Activated T-cell treated with anti-CD3 and anti-CD28 coated beads for 24 hours (primary cell): Measurements from ENCODE around the gene GPC3.
"Not testable (repeated sequence)": the region's sequence is repeated elsewhere in the genome, so short reads cannot be mapped to it uniquely, and the experiment has no call there.

Experiments
- DNase-seq: peaks from one replicate; pipeline ENCODE4 v3.0.0-alpha.2; 2020; ENCODE audit warnings: low read depth

GPC3 gene

GRCh38 chrX:133985164-133985966 is at the start of gene GPC3:
GPC3 (minus strand) TSS chrX:133985594.
- peak; percentile 9 for DNase-seq

GRCh38 chrX:134032441-134032840 is 47.0 kb upstream of the GPC3 start:
- no peak for DNase-seq

- peak; percentile 8 for DNase-seq
These were observed 41.3 kb upstream of the GPC3 start for GRCh38 chrX:134026565-134027311.

- no peak for DNase-seq
These were observed 40.7 kb upstream of the GPC3 start for GRCh38 chrX:134025986-134026545.

- DNase-seq = no peak
These were observed 39.4 kb upstream of the GPC3 start for GRCh38 chrX:134024686-134025377.

- no peak for DNase-seq
These were observed 38.5 kb upstream of the GPC3 start for GRCh38 chrX:134023851-134024281.

- DNase-seq = no peak
These were observed 35.5 kb upstream of the GPC3 start for GRCh38 chrX:134020910-134021309.

GRCh38 chrX:134019567-134020206 is 34.3 kb upstream of the GPC3 start:
- no peak for DNase-seq

- DNase-seq = not testable (repeated sequence)
These were observed 30.9 kb upstream of the GPC3 start for GRCh38 chrX:134016309-134016708.

GRCh38 chrX:134015510-134015909 is 30.1 kb upstream of the GPC3 start:
- not testable (repeated sequence) for DNase-seq

GRCh38 chrX:134013524-134013923 is 28.1 kb upstream of the GPC3 start:
- DNase-seq = no peak

GRCh38 chrX:134013092-134013497 is 27.7 kb upstream of the GPC3 start:
- no peak for DNase-seq

- no peak for DNase-seq
These were observed 25.3 kb upstream of the GPC3 start for GRCh38 chrX:134010690-134011089.

- no peak for DNase-seq
These were observed 22.3 kb upstream of the GPC3 start for GRCh38 chrX:134007716-134008115.

GRCh38 chrX:134006484-134007161 is 21.2 kb upstream of the GPC3 start:
- no peak for DNase-seq

GRCh38 chrX:134004084-134004483 is 18.7 kb upstream of the GPC3 start:
- no peak for DNase-seq

GRCh38 chrX:134002921-134003615 is 17.7 kb upstream of the GPC3 start:
- DNase-seq = no peak

GRCh38 chrX:134000260-134001245 is 15.2 kb upstream of the GPC3 start:
- no peak for DNase-seq

GRCh38 chrX:133999031-133999705 is 13.8 kb upstream of the GPC3 start:
- DNase-seq = no peak
